Trophoblast cell (in vitro differentiated cells and primary cell): ENCODE measurements around the gene CACNA1H.

Experiments
- DNase-seq, 2 donors: peaks; one replicate each; pipeline ENCODE4 v3.0.0-alpha.2; 2016
- H2AFZ ChIP-seq: 2 replicates; pipeline ENCODE4 v1.6.1; 2013; ENCODE audit warnings: low read length, moderate library complexity, mild to moderate bottlenecking; ENCODE audit not compliant: insufficient read depth, poor library complexity
- H2AK5ac ChIP-seq: 2 replicates; pipeline ENCODE4 v1.6.1; 2013; ENCODE audit warnings: mild to moderate bottlenecking, low read length
- H2BK120ac ChIP-seq: 2 replicates; pipeline ENCODE4 v1.6.1; 2013; ENCODE audit warnings: low read length, mild to moderate bottlenecking, moderate library complexity; ENCODE audit not compliant: insufficient read depth, poor library complexity
- H2BK12ac ChIP-seq: 2 replicates; pipeline ENCODE4 v1.6.1; 2013; ENCODE audit warnings: mild to moderate bottlenecking, low read length, moderate library complexity
- H2BK5ac ChIP-seq: 2 replicates; pipeline ENCODE4 v1.6.1; 2013; ENCODE audit warnings: low read length, low read depth, moderate library complexity, mild to moderate bottlenecking; ENCODE audit not compliant: poor library complexity
- H3K14ac ChIP-seq: 2 replicates; pipeline ENCODE4 v1.6.1; 2013; ENCODE audit warnings: mild to moderate bottlenecking, low read length
- H3K18ac ChIP-seq: 2 replicates; pipeline ENCODE4 v1.6.1; 2013; ENCODE audit warnings: mild to moderate bottlenecking, low read length
- H3K23ac ChIP-seq: 2 replicates; pipeline ENCODE4 v1.6.1; 2013; ENCODE audit warnings: low read length
- H3K27ac ChIP-seq: 2 replicates; pipeline ENCODE4 v1.5.1; 2013; ENCODE audit warnings: low read depth, mild to moderate bottlenecking, inconsistent platforms, low read length, moderate library complexity
- H3K27me3 ChIP-seq: 2 replicates; pipeline ENCODE4 v1.6.1; 2013; ENCODE audit warnings: inconsistent platforms, mild to moderate bottlenecking, low read length, moderate library complexity; ENCODE audit not compliant: insufficient read depth
- H3K36me3 ChIP-seq, 2 experiments: 1 replicate in 1 of 2; 2 replicates in 1 of 2; pipeline ENCODE4 v1.6.1; 2013; ENCODE audit warnings: low read length in 2 of 2, mild to moderate bottlenecking in 2 of 2, moderate library complexity in 1 of 2; ENCODE audit not compliant: insufficient read depth in 2 of 2, control insufficient read depth in 1 of 2
- H3K4ac ChIP-seq: 2 replicates; pipeline ENCODE4 v1.6.1; 2013; ENCODE audit warnings: low read depth, mild to moderate bottlenecking, low read length, moderate library complexity
- H3K4me1 ChIP-seq, 2 experiments: 1 replicate in 1 of 2; 2 replicates in 1 of 2; pipeline ENCODE4 v1.6.1; 2013; ENCODE audit warnings: low read length in 2 of 2, mild to moderate bottlenecking in 2 of 2, moderate library complexity in 1 of 2; ENCODE audit not compliant: insufficient read depth in 2 of 2, control insufficient read depth in 1 of 2
- H3K4me2 ChIP-seq: 2 replicates; pipeline ENCODE4 v1.6.1; 2013; ENCODE audit warnings: inconsistent platforms, mild to moderate bottlenecking, low read length, moderate library complexity
- H3K4me3 ChIP-seq: 2 replicates; pipeline ENCODE4 v1.5.1; 2013; ENCODE audit warnings: mild to moderate bottlenecking, low read depth, low read length, inconsistent platforms
- H3K79me1 ChIP-seq: one replicate; pipeline ENCODE4 v1.6.1; 2013; ENCODE audit warnings: low read length
- H3K79me2 ChIP-seq: 2 replicates; pipeline ENCODE4 v1.6.1; 2013; ENCODE audit warnings: low read length, mild to moderate bottlenecking; ENCODE audit not compliant: control insufficient read depth, insufficient read depth, poor library complexity
- H3K9ac ChIP-seq: 2 replicates; pipeline ENCODE4 v1.6.1; 2013; ENCODE audit warnings: mild to moderate bottlenecking, low read length
- H3K9me3 ChIP-seq: 2 replicates; pipeline ENCODE4 v1.6.1; 2013; ENCODE audit warnings: low read depth, mild to moderate bottlenecking, control low read depth, inconsistent platforms, low read length; ENCODE audit not compliant: insufficient read depth
- H4K12ac ChIP-seq: 2 replicates; pipeline ENCODE4 v1.6.1; 2013; ENCODE audit warnings: low read depth, mild to moderate bottlenecking, low read length, moderate library complexity
- H4K8ac ChIP-seq: 2 replicates; pipeline ENCODE4 v1.6.1; 2013; ENCODE audit warnings: low read depth, mild to moderate bottlenecking, low read length, moderate library complexity
- H4K91ac ChIP-seq: one replicate; pipeline ENCODE4 v1.6.1; 2013; ENCODE audit warnings: low read depth, mild to moderate bottlenecking, low read length, moderate library complexity
- WGBS: extraction: QIAGEN DNeasy Blood & Tissue Kit; methylation state at CpG from one replicate; pipeline ENCODE4 v1.1.7; 2013; ENCODE audit warnings: missing lambda C conversion rate; ENCODE audit not compliant: insufficient read length, insufficient coverage; ENCODE audit errors: extremely low coverage; 5-methylcytosine and 5-hydroxymethylcytosine counted together

Gene CACNA1H

DNA sequence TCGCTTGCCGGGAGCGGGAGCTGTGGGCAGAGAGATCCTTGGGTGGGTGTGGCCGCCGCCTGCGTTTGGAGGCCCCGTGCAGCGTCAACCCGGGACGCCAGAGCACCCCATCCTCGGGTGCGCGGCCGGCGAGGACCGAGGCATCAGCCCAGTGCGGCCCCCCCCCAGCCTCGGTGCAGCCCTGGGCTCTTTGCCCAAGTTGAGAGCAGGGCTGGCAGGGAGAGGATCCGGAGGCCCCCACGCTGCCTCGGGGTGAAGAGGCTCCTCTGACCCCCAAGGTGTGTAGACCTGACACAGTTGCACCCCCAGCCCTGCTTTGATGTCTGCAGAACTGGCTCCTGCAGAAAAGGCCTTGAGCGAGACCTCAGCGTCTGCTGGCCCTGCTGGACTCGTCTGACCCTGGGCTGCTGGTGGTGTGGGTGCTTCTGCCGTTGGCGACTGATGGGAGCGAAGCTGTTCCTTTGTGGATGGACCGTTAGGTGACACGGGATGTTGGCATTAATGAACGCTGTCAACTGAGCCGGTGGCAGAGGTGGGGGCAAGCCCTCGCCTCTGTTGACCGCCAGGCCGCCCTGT, 8.0 kb downstream of the CACNA1H start:
- Histone ChIP-seq H2AK5ac (no peak overlapping the region), H3K9ac (no peak overlapping the region), H3K23ac (no peak overlapping the region), H3K36me3 (no peaks in the 10 kb centered on the region), H3K79me2 (no peaks in the 10 kb centered on the region), H2BK12ac (no peak overlapping the region), H3K27ac (no peak overlapping the region), H4K91ac (no peak overlapping the region), H3K79me1 (no peaks in the 10 kb centered on the region), H3K27me3 (no peaks in the 10 kb centered on the region), H3K4me2 (no peak overlapping the region), H3K18ac (no peak overlapping the region), H3K4ac (no peak overlapping the region), H2BK120ac (no peak overlapping the region), H3K14ac (no peak overlapping the region), H3K4me3 (no peak overlapping the region), H3K4me1 (peaks cover 0 to 2% of the 10 kb centered on the region in 2 experiments), H2BK5ac (no peak overlapping the region), H2AFZ (no peak overlapping the region), H4K8ac (no peak overlapping the region), H3K9me3 (peaks cover 6% of the 10 kb centered on the region), H4K12ac (no peak overlapping the region)
- no CpG with 5 or more reads among the region's 34 CpGs for WGBS
- DNase-seq: peak in 1 of 2 donors; percentile 20

DNA sequence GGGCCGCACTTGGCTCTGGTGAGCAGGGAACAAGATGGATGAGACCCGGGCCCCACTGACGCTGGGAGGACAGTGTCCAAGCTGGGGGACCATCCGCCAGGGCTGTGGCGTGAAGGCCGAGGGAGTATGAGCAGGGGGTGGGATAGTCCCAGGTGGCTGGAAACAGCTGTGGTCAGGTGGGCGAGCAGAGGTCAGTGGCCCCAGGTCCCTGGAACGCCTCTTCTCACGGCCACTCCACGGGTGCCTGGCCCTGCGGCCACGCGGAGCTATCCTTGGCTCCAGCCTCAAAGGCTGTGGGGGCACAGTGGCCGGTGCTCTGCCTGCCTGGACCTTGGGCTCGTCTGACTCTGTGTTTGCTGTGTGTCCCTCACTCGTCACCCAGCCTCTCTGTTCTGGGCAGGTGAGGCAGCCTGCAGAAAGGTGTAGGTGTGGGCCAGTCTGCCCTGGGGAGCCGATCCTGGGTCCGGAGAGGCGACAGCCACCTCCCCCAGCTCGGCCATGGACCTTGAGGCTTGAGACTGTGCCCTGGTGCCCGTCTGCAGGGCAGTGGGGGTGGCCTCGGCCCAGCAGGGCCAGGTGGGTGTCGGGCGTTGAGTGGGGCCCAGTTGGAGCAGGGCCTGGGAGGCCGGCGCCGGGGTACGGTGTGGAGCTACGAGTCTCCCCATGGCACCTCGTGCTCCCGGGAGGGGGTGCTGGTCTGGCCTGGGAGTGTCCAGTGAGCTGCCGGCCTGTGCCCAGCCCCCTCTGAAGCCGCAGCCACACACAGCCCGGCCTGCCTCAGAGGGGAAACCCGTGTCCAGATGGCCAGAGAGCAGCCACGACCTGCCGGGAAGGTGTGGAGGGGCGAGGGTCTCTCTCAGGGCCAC, 10.0 kb downstream of the CACNA1H start:
- Histone ChIP-seq H3K9me3 (peaks cover 3% of the 10 kb centered on the region), H3K4me2 (no peak overlapping the region), H3K4me1 (peaks cover 0 to 2% of the 10 kb centered on the region in 2 experiments), H3K36me3 (no peaks in the 10 kb centered on the region), H3K79me2 (no peaks in the 10 kb centered on the region), H3K23ac (no peak overlapping the region), H3K18ac (no peak overlapping the region), H2BK120ac (no peak overlapping the region), H3K79me1 (no peaks in the 10 kb centered on the region), H4K12ac (no peak overlapping the region), H2BK5ac (no peak overlapping the region), H3K27ac (no peak overlapping the region), H4K91ac (no peak overlapping the region), H3K4ac (no peak overlapping the region), H4K8ac (no peak overlapping the region), H3K4me3 (no peak overlapping the region), H2AFZ (no peak overlapping the region), H3K27me3 (no peaks in the 10 kb centered on the region), H3K14ac (no peak overlapping the region), H2BK12ac (no peak overlapping the region), H2AK5ac (no peak overlapping the region), H3K9ac (no peak overlapping the region)
- no CpG with 5 or more reads among the region's 38 CpGs for WGBS
- DNase-seq: no peak

DNA sequence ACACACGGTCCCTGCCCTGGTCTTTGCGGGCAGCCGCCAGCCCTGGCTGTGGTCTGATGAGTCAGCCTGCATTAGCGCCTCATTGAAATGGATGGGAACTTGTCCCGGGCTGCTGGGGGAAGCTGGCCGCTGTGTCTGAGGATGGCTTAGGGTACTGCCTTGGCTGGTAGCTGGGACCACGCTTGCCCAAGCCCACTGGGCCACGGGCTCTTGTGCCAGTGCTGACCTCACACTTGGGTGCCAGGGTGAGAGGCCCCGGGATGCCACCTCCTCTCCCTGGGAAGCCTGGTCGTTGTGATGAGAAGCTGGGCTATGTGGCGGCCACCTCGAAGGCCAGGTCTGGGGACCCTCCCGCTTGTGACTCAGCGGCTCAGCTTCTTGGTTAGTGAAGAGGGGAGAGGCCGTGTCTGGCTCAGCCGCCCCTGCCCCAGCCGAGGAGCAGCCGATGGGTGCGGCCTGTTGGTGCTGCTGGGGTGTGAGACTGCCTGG, 10.7 kb downstream of the CACNA1H start:
- H3K18ac ChIP-seq: no peak overlapping the region
- no peak overlapping the region for H2AFZ ChIP-seq
- H3K4me1 ChIP-seq: peaks cover 0 to 2% of the 10 kb centered on the region in 2 experiments
- no peak overlapping the region for H3K9ac ChIP-seq
- H3K79me2 ChIP-seq: no peaks in the 10 kb centered on the region
- no peak overlapping the region for H3K4me3 ChIP-seq
- H3K9me3 ChIP-seq: peaks cover 3% of the 10 kb centered on the region
- H3K23ac ChIP-seq: no peak overlapping the region
- H2BK12ac ChIP-seq: no peak overlapping the region
- no peak overlapping the region for H2BK120ac ChIP-seq
- no peaks in the 10 kb centered on the region for H3K36me3 ChIP-seq
- H2BK5ac ChIP-seq: no peak overlapping the region
- WGBS: no CpG with 5 or more reads among the region's 19 CpGs
- H4K12ac ChIP-seq: no peak overlapping the region
- H4K91ac ChIP-seq: no peak overlapping the region
- no peak overlapping the region for H3K4ac ChIP-seq
- H4K8ac ChIP-seq: no peak overlapping the region
- DNase-seq: no peak
- no peak overlapping the region for H3K14ac ChIP-seq
- H3K27me3 ChIP-seq: no peaks in the 10 kb centered on the region
- H3K79me1 ChIP-seq: no peaks in the 10 kb centered on the region
- H3K27ac ChIP-seq: no peak overlapping the region
- H3K4me2 ChIP-seq: no peak overlapping the region
- no peak overlapping the region for H2AK5ac ChIP-seq

DNA sequence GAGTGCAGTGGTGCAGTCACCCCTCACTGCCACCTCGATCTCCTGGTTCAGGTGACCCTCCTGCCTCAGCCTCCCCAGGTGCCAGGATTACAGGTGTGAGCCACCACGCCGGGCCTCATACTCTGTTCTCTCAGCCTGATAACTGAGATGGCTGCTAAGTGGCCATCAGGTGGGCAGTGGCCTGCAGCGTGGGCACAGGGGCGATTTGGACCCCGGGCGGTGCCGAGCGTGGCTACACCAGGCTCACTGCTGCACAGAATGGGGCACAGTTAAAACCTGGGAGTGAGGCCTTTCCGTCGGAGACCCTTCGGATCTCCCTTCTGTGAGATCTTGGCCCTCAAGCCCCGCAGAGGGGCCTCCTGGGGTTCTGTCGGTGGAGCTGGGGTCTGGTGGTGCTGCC, 11.5 kb downstream of the CACNA1H start:
- no peak overlapping the region for H4K91ac ChIP-seq
- H3K36me3 ChIP-seq: no peaks in the 10 kb centered on the region
- H4K8ac ChIP-seq: no peak overlapping the region
- H3K4me2 ChIP-seq: no peak overlapping the region
- H3K9me3 ChIP-seq: peaks cover 3% of the 10 kb centered on the region
- H3K23ac ChIP-seq: no peak overlapping the region
- H3K4me1 ChIP-seq: peaks cover 0 to 2% of the 10 kb centered on the region in 2 experiments
- H2BK120ac ChIP-seq: no peak overlapping the region
- no peak overlapping the region for H2BK5ac ChIP-seq
- H3K9ac ChIP-seq: no peak overlapping the region
- no peak overlapping the region for H3K18ac ChIP-seq
- no peak overlapping the region for H3K4me3 ChIP-seq
- DNase-seq: no peak
- no peaks in the 10 kb centered on the region for H3K79me1 ChIP-seq
- H4K12ac ChIP-seq: no peak overlapping the region
- no peak overlapping the region for H2AFZ ChIP-seq
- H3K4ac ChIP-seq: no peak overlapping the region
- no peaks in the 10 kb centered on the region for H3K27me3 ChIP-seq
- H2BK12ac ChIP-seq: no peak overlapping the region
- WGBS: no CpG with 5 or more reads among the region's 14 CpGs
- H3K79me2 ChIP-seq: no peaks in the 10 kb centered on the region
- no peak overlapping the region for H2AK5ac ChIP-seq
- H3K27ac ChIP-seq: no peak overlapping the region
- no peak overlapping the region for H3K14ac ChIP-seq
